HG03442 (cell line): ENCODE measurements around the gene HSPG2.
"Not testable (repeated sequence)": the region's sequence is repeated elsewhere in the genome, so short reads cannot be mapped to it uniquely, and the experiment has no call there.

ENCODE experiments used
- ATAC-seq: cut with Tn5 transposase; IDR thresholded peaks from one replicate; pipeline ENCODE4 v1.9.1; 2021; ENCODE audit warnings: mild to moderate bottlenecking, moderate library complexity; ENCODE audit not compliant: unreplicated experiment

The HSPG2 gene

GRCh38 chr1:21956720-21957552, 19.8 kb upstream of the HSPG2 start:
- ATAC-seq, result no peak

DNA sequence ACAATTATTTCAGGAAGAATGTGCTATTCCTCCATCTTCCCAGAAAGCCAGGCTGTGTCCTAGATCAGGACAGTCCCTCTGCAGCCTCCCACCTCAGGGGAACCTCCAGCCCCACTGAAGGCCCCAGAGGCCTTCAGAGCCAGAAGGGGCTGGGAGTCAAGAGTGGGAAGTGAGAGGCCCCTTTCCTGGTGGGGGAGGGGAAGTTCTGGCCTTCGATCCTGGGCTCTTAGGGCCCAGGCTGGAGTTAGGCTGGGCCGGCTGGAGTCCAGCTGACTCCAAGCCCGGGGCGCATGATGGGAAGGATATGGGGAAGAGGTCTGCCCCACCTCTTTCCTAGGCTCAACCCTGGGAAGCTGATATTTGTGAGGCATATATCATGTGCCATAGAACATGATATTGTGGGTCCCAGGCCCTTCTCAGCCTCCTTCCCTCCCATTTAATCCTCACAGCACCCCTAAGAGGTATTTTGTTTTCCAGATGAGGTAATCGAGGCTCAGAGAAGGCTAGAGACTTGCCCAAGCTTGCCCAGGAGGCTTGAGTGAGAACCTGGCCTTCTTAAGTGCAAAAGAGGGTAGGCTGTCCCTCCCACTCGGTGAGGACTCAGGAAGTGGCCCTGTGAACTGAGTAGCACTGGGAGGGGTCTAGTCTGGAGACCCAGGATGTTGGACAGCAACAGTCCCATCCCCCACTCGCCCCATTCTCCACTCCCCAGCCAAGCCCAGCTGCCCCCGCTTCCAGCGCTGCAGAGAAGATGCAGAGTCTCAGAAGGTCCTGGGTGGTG, 18.6 kb upstream of the HSPG2 start:
- no peak for ATAC-seq

- no peak for ATAC-seq
Measured at GRCh38 chr1:21955058-21955457, 17.9 kb upstream of the HSPG2 start.

DNA sequence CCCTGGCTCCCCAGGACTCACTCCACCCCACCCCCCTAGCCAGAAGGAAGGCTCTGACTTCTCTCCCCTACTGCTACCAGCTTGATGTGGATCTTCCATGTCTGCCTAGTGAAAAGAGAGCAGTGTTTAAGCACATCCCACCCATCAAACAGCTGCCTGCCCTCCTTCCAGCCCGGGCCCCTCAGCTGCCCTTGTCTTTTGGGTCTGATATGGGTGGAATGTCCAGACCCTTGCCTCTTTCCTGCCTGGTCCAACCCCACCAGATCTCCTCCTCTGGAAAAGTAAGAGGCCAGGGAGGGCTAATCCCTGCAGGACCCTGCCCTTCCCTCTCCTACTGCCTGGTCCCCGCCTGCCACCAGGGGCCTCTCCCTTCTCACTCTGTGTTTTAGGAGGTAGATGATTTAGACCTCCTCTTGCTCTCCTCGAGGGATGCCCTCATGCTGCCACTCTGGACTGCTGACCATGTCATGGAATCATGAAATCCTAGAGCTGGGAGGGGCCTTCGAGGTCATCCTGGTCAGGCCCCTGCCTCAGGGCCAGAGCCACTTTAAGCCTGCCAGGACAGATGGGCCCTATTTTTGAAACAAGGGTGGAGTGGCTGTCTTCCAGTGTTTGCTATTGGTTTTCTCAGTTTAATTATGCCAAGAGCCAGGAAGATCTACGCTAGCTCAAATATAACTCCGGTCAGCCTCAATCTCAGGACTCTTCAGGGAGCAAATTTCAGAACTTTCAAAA, 15.8 kb upstream of the HSPG2 start:
- no peak for ATAC-seq

DNA sequence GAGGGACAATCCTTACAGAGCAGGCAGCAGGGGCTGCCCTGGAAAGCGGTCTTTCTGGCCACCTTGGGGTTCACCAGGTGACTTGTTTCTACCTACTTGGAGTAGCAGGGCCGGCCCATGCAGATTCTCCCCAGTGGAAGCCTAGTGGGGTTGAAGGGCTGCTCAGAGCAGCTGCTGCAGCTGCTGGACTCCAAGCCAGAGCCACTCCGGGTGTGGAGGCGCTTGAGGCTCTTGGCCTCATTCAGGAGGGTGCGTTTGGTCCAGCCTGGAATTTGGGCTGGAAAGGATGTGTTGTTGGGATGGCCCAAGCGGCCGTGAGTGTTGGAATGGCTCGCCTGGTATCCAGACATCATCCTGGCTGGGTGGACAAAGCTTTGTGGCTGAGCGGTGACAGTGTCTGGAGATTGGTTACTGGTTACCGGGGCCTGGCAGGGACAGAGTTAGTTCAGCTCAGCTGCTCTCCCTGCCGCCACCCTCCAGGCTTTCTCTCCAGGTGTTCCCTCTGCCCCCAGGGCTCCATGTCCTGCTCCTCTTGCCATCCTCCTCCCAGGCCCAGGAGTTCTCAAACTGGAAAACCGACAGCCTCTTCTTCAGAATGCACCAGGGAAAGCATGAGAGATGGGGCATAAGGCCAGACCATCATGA, 14.2 kb upstream of the HSPG2 start:
- ATAC-seq, result no peak

DNA sequence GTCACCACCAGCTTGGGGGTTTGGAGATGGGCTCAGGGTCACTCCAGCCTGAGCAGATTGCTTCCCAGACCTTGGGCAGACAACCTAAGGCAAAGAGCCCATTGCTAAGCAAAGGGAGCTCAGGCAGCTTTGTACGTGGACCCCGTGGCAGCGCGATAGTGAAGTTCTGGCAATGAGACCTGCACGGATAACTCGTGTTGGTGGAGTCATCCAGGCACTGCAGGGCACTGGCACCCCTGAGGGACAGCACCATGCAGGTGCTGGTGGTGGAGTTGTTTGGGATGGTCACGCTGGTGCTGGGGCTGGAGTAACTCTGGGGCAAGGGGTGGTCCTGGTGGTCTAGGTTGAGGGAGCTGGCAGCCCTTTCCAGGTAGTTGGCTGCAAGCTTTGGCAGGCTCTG, 13.6 kb upstream of the HSPG2 start:
- no peak for ATAC-seq

DNA sequence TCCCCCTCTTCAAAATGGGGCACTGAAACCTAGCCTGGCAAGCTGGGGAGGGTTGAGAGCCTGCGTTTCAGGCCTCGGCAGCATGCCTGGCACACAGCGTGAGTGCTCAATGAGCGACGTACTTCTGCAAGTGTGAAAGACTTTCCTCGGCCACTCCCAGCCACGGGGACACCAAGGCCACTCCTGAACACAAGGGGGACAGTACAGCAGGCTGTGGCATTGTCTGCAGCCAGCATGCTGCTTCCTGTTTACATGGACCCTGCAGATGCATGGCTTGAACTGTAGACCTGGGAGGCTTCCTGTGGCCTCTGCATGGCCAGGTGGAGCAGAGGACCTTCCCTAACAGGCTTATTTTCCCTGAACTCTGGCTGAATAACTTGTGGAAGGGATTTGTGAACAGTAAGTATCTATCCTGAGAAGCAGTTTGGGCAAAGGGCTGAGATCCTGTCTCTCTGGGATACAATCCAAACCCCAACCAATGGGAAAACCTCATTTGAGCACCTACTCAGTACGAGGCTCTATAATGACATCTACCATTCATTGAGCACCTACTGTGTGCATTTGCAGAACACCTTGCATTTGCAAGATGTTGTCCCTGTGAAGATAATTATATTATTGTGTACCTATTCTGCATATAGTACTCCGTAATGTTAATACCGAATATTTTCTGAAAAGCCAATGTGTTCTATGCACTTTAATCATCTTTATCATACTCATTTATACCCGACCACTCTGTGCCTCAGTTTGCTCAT, 9.9 kb upstream of the HSPG2 start:
- no peak for ATAC-seq

GRCh38 chr1:21944733-21945073, 7.6 kb upstream of the HSPG2 start:
- ATAC-seq, result no peak

- not testable (repeated sequence) for ATAC-seq
Measured at GRCh38 chr1:21942959-21943640, 6.0 kb upstream of the HSPG2 start.

DNA sequence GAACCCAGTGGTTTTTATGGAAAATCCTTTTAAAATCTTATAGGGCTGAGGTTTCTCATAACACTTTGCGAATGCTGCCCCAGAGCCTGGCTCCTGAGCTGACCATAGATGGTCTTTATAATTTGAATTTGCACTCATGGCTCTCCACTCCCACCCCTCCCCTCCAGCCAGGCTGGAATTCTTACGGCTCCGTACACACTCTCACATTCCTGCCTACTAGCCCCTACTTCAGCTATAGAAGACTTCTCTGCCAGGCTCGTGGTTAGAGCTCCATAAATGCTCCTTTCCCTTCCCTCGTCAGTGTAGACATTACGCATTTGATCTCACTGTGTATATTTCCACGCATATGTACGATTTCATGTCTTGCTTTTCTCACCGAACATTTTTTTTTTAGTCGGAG, 5.4 kb upstream of the HSPG2 start:
- no peak for ATAC-seq

DNA sequence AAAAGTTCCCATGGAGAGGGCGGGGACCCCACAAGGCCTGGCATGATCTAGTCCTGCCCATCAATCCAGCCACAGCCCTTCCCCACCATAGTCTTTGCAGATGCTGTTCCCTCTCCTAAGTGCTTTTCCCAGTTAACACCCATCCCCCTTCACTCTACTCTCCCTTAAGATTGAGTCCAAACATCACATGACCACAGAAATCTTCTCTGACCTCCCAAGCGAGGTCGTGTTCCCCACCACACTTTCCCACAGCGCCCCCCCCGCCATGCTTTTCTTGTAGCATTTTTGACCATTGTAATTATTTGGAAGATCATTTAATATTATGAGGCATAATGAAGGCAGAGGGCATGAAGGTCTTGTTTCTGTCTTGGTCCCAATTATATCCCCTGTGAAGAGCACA, 4.3 kb upstream of the HSPG2 start:
- no peak for ATAC-seq

DNA sequence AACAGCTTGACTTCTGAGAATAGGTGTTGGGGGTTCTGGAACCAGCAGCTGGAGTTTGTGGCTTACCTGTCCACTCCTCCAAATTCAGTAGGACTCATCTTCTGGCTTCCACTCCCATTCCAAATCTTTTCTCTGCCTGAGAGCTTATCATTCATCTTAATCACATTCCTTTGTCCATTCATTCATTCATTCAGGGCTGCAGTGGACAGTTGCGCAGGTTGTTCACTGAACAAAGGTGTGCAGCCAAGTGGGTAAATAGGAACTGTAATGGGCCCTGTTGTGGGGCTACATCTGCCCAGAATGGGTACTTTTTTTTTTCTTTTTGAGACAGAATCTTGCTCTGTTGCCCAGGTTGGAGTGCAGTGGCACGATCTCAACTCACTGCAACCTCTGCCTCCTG, 3.4 kb upstream of the HSPG2 start:
- ATAC-seq, result no peak

- no peak for ATAC-seq
Measured at GRCh38 chr1:21939650-21940374, 2.7 kb upstream of the HSPG2 start.

DNA sequence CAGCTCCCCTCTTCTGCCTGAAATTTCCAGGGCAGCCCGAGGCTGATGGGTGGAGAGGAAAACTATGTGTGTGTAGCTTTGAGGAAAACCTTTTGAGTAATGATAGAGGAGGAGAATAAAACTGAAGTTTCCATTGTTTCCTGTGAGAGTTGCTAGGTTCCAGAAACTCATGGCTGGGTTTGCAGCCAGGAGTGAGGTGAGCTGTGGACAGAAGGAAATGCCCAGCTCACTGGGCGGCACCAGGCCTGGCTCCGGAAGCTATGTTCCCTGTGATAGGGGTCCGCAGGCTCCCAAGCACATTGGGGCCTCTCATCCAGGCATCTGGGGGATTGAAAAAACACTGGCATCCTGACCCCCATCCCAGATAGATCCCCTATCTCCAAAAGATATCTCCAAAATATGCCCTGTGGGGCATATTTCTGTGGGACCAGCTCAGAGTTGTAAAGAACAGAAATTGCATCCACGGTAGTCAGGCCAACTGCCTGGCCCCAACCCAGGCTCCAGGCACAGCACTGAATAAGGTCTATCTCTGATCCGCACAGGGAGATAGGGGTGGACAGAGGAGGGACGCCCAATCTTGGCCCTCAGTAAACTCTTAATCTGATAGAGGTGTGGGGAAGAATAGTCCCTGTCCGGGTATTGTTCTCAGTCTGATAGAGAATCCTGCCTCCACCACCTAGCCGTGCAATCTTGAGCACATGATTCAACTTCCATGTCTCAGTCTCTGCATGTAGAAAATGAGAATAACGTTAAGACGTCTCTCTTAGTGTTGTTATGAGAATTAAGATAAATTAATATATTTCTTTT, 1.8 kb upstream of the HSPG2 start:
- no peak for ATAC-seq

DNA sequence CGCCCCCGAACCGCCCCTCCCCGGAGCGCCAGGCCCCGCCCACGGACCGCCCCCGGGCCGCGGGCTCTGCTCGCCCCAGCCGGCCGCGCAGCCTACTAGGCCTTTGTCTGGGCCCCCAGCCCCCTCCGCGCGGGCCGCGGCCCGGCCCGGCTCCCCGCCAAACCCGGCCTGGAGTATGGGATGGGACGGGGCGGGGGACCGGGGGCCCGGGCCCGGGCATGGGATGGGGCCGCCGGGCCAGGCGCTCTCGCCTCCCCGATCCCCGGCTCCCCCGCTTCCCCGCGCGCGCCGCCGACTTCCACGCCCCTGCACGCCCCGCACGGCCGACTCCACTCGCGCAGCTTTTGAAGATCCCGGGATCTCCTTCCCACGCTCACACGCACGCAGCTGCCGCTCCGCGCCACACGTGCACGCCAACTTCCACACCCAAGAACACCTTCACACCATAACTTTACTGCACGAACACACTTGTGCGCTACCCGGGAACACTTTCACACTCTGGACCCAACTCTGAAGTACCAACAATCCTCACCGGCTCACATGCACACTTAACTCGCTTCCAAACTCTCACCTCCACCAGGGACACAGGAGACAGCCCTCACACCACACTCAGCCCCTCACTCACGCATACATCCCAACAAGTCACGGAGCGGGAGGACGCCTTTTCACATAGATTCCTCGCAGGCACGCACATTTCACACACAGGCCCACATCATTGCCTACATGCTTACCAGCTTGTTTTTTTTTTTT, 437 bp upstream of the HSPG2 start:
- ATAC-seq, result peak; percentile 37

GRCh38 chr1:21936366-21937031, 611 bp downstream of the HSPG2 start:
- ATAC-seq, result peak; percentile 6

GRCh38 chr1:21935891-21936365, 1.2 kb downstream of the HSPG2 start:
- ATAC-seq, result no peak
